ENCODE results near the gene CHMP2A.
A peak's percentile ranks its signal among the peaks of the same experiment; 100 is the strongest.

Gene CHMP2A

GRCh38 chr19:58538257-58539168, 16.4 kb downstream of the CHMP2A start:
- H3K27me3 ChIP-seq (replicated peaks; ENCODE audit: control insufficient read depth, insufficient read depth, low read length): no peaks in the 10 kb centered on the region
- H3K36me3 ChIP-seq (ENCODE audit: control insufficient read depth, insufficient read depth, low read length): no peaks in the 10 kb centered on the region
- H3K4me3 ChIP-seq (replicated peaks; ENCODE audit: low read depth, low read length): peak overlapping the region; percentile 40
- no peak for DNase-seq (ENCODE audit: extremely low read depth, insufficient read length)
- no peak for TF ChIP-seq CTCF (IDR thresholded peaks at IDR 0.05; ENCODE audit: insufficient read depth, low read length, poor library complexity, severe bottlenecking)

DNA sequence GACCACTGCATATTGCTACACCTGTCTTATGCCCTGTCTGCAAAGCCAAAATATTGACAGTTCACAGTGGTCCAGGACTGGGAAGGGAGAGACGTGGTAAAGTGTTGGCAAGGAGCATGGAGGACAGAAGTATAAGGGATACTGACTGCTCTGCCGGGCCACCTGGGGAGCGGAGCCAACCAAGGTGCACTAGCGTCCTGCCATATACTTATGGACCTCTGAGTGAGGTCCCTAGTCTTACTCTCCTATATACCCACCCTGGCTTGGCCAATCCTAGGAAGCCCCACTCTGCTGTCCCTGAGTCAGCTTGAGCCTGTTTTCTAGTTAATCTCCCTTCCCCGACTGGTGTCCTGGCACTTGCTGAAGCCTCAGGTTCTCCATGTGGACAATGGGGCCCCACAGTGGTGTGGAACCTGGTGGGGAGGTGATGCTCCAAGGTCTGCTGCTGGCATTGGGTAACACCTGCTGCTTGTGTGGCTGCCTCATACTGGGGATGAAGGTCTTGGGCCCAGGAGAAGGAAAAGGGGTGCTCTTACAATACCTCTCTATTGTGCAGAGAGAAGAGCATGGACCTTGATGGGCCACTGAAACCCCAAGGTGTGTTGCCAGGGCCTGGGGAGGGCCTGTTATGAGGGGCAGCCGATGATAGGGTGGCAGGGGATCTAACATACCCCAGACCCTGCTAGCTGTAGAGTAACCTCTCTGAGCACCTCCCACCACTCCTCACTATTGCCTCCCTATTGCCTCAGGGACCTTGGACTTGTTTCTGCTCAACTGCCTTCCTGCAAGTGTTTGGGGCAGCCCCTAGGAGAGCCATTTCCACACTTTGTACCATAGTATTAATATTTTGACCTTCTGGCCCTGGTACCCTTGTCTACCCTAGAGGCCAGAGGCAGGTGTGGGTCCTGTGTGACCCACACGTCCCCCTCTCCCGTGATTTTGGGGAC, 17.8 kb downstream of the CHMP2A start:
- H3K4me3 ChIP-seq (replicated peaks; ENCODE audit: low read depth, low read length): no peak overlapping the region

GRCh38 chr19:58535857-58536256, 19.0 kb downstream of the CHMP2A start:
- no peak for TF ChIP-seq CTCF (IDR thresholded peaks at IDR 0.05; ENCODE audit: insufficient read depth, low read length, poor library complexity, severe bottlenecking)
- Histone ChIP-seq H3K36me3 (ENCODE audit: control insufficient read depth, insufficient read depth, low read length) (no peaks in the 10 kb centered on the region), H3K4me3 (replicated peaks; ENCODE audit: low read depth, low read length) (no peak overlapping the region), H3K27me3 (replicated peaks; ENCODE audit: control insufficient read depth, insufficient read depth, low read length) (no peaks in the 10 kb centered on the region)
- no peak for DNase-seq (ENCODE audit: extremely low read depth, insufficient read length)

More for the DNA sequence above, 17.8 kb downstream of the CHMP2A start:
- DNase-seq (ENCODE audit: extremely low read depth, insufficient read length): no peak
- Histone ChIP-seq H3K36me3 (ENCODE audit: control insufficient read depth, insufficient read depth, low read length) (no peaks in the 10 kb centered on the region), H3K27me3 (replicated peaks; ENCODE audit: control insufficient read depth, insufficient read depth, low read length) (no peaks in the 10 kb centered on the region)
- TF ChIP-seq CTCF (IDR thresholded peaks at IDR 0.05; ENCODE audit: insufficient read depth, low read length, poor library complexity, severe bottlenecking): no peak

DNA sequence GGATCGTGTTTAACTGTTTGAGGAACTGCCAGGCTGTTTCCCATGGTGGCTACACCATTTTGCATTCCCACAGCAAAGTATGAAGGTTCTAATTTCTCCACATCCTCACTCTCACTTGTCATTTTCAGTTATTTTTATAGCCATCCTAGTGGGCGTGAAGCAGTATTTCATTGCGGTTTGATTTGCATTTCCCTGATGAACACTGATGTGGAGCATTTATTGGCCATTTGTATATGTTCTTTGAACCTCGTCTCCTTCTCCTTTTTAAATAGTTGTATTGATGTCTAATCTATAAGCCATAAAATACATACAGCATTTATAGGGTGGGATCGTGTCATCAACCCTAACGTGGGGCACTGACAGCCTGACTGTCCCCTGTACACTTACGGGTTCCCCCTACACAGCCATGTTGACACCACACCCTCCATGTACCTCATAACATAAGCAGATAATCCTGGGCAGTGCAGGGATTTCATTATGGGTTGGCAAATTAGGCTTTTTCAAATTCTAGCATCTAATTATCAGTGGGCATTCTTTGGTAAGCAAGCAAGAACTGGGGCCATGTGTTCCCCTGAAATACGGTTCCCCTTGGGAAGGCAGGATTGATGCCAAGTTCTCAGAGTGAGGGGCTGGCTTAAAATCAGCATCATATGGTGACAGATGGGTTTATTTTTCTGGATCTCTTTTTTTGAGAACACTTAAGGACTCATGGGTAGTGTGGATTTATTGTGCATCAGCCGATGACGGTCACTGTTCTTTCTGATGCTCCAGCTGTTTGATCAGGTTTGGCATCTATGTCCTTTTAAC, 23.7 kb downstream of the CHMP2A start:
- no peak overlapping the region for H3K4me3 ChIP-seq (replicated peaks; ENCODE audit: low read depth, low read length)
- no peak for TF ChIP-seq CTCF (IDR thresholded peaks at IDR 0.05; ENCODE audit: insufficient read depth, low read length, poor library complexity, severe bottlenecking)
- no peak for DNase-seq (ENCODE audit: extremely low read depth, insufficient read length)

GRCh38 chr19:58529405-58529804, 25.5 kb downstream of the CHMP2A start:
- Histone ChIP-seq H3K27me3 (replicated peaks; ENCODE audit: control insufficient read depth, insufficient read depth, low read length) (no peaks in the 10 kb centered on the region), H3K4me3 (replicated peaks; ENCODE audit: low read depth, low read length) (no peak overlapping the region), H3K36me3 (ENCODE audit: control insufficient read depth, insufficient read depth, low read length) (no peaks in the 10 kb centered on the region)
- no peak for TF ChIP-seq CTCF (IDR thresholded peaks at IDR 0.05; ENCODE audit: insufficient read depth, low read length, poor library complexity, severe bottlenecking)
- DNase-seq (ENCODE audit: extremely low read depth, insufficient read length): no peak

More for the DNA sequence above, 23.7 kb downstream of the CHMP2A start:
- Histone ChIP-seq H3K27me3 (replicated peaks; ENCODE audit: control insufficient read depth, insufficient read depth, low read length) (no peaks in the 10 kb centered on the region), H3K36me3 (ENCODE audit: control insufficient read depth, insufficient read depth, low read length) (no peaks in the 10 kb centered on the region)
